HG02571 (cell line): Measurements from ENCODE around the gene KDM3A.

Source experiments
- ATAC-seq: cut with Tn5 transposase; IDR thresholded peaks from one replicate; pipeline ENCODE4 v1.9.1; 2021; ENCODE audit warnings: mild to moderate bottlenecking, moderate library complexity; ENCODE audit not compliant: unreplicated experiment

KDM3A gene

GRCh38 chr2:86512034-86512433 is 70.9 kb downstream of the KDM3A start:
- no peak for ATAC-seq

DNA sequence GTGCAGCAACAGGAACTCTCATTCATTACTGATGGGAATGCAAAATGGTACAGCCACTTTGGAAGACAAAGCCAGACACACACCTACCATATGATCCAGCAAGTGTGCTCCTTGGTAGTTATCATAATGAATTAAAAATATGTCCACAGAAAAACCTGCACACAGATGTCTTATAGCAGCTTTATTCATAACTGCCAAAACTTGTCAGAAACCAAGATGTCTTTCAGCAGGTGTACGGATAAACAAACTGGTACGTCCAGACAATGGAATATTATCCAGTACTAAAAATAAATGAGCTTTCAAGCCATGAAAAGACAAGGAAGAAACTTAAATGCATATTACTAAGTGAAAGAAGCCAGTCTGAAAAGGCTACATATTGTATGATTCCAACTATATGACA is 71.7 kb downstream of the KDM3A start:
- ATAC-seq, result no peak

DNA sequence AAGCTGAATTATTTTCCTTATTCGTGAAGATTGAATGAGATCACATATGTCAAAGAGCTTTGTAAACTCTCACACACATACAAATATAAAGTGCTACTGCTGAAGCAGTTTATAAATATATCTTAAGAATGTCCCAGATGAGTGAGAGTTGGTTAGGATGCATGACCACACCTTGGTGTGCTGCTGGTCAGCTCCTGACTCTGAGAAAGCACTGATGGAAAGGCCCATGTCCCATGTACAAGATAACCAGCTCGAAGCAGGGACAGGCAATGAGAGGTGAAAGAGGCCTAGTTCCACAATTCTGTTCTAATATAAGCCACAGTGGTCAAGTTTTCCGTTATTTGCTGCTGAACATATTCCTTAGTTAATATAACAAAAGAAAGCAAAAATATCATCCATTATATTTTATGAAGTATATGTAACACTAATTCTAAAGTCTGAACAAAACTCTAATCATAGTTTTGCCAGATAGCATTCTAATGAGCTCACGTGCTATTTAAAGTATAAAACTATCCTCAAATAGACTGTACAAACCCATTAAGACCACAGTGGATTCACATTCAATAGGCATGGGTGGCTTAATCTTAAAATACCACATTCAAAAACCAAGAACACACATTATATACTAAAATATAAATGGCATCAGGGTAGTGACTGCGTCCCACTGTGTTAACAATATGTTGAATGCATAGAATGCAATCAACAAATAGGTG is 72.9 kb downstream of the KDM3A start:
- ATAC-seq, result no peak

DNA sequence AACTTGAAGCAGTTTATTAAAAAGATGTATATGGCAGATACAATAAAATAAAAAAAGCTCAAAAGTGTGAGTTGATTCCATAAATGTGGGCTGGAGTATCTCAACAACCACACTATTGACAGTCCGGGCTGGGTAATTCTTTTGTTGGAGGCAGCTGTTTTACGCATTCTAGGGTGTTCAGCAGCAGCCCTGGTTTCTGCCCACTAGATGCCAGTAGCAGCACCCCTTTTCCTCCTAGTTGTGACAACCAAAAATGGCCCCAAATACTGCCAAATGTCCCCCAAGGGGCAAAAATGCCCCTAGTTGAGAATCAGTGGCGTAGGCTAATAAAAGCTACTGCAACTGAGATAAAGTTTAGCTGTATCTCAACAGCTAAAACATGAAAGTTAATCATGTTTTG is 77.3 kb downstream of the KDM3A start:
- no peak for ATAC-seq

DNA sequence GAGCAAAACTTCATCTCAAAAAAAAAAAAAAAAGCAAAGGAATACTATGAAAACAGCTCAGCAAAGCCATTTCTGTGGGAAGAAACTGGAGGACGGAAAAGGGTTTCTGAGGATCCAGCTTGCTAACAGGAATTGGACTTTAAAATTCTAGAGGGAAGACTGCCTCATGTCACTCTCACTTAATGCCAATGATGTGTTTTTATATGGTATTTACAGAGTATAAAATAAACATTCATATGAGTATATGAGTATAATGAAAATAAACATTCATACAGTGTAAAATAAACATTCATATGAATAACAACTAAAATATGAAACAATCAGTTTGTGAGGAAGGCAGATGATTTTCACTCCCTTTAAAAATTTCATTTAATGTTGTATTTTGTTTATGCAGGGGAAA is 78.2 kb downstream of the KDM3A start:
- ATAC-seq, result no peak

- ATAC-seq, result no peak
Observed at GRCh38 chr2:86520153-86520552, 79.0 kb downstream of the KDM3A start.

- ATAC-seq, result no peak
Observed at GRCh38 chr2:86521922-86522321, 80.8 kb downstream of the KDM3A start.

- no peak for ATAC-seq
Observed at GRCh38 chr2:86522711-86523110, 81.5 kb downstream of the KDM3A start.

- ATAC-seq, result no peak
Observed at GRCh38 chr2:86523491-86523890, 82.3 kb downstream of the KDM3A start.

DNA sequence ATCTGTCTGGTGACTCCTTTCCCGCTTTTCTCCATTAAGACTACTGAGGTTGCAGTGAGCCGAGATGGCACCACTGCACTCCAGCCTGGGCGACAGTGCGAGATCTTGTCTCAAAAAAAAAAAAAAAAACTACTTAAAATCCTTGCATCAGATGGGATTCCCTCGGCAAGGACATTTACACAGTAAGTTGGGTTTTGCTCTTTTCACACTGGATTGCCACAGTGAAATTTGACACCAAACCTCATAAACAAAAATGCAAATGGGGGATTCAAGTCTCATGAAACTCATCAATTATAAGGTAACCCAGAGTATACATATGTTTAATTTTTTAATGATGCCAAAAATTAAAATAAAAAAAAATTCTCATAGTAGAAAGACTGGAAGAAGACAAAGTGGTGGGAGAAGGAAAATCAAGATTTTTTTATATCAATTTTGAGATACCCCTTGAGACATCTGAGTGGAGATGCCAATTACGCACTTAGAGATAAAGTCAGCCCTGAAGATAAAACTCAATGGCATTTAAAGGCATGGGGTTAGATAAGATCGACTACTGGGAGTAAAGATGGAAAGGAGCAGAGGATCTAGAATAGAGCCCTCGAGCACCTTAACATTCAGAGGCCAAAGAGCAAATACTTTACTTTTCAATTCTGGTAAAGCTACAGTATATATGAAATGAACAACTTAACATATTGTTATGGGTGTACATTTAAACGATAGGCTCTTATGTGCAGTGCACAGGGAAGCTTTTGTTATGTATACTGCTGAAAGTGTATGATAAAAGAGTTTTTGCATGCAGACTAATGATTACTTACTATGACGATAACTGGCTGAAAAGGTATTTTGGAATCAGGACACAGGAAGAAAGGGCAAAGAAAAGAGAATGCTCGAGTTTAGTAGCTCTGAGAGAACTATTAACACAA is 84.5 kb downstream of the KDM3A start:
- ATAC-seq, result no peak

GRCh38 chr2:86533589-86533988 is 92.4 kb downstream of the KDM3A start:
- ATAC-seq, result no peak

DNA sequence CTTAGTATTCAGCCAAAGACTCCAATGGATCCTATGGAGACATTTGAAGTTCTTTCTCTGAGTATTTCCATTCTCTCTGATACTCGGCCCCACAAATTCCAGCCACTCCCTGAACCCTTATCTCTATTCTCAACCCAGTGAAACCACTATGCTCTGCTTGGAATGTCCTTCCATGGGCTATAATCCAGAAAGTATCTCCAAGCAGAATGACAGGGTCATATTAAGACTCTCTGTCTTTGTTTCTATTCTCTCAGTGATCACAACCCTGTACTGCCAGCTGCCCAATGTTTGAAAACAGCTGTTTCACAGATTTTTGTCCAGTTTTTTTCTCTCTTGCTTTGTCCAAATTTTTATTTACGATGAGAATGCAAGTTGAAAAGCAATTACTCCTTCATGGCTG is 100.2 kb downstream of the KDM3A start:
- no peak for ATAC-seq
